WTC11 (cell line): ENCODE results near the gene IMPDH2.

Source experiments
- CREM ChIP-seq: sonication (generic); formaldehyde crosslinking; IDR thresholded peaks from 2 replicates; pipeline ENCODE4 v1.8.1; 2022; ENCODE audit warnings: mild to moderate bottlenecking, missing genetic modification reagents, moderate library complexity
- TF ChIP-seq, protein P1 (sequence below): sonication (generic); formaldehyde crosslinking; IDR thresholded peaks from 2 replicates; pipeline ENCODE4 v1.8.0; 2022; ENCODE audit warnings: mild to moderate bottlenecking, missing genetic modification reagents
- TF ChIP-seq, protein P2 (sequence below): fragments of 200-600 bp; IDR thresholded peaks from 2 replicates; pipeline ENCODE4 v1.8.0; 2022; ENCODE audit warnings: antibody characterized with exemption
- TF ChIP-seq, protein P3 (sequence below): sonication (generic); formaldehyde crosslinking; IDR thresholded peaks from 2 replicates; pipeline ENCODE4 v1.8.0; 2022; ENCODE audit warnings: mild to moderate bottlenecking, missing genetic modification reagents
- TF ChIP-seq, protein P4 (sequence below): sonication (generic); formaldehyde crosslinking; IDR thresholded peaks from 2 replicates; pipeline ENCODE4 v1.8.0; 2023; ENCODE audit warnings: missing genetic modification reagents
- TF ChIP-seq, protein P5 (sequence below): sonication (generic); formaldehyde crosslinking; conservative IDR thresholded peaks from 2 replicates; pipeline ENCODE4 v1.8.1; 2022; ENCODE audit warnings: mild to moderate bottlenecking, missing genetic modification reagents

DNA sequence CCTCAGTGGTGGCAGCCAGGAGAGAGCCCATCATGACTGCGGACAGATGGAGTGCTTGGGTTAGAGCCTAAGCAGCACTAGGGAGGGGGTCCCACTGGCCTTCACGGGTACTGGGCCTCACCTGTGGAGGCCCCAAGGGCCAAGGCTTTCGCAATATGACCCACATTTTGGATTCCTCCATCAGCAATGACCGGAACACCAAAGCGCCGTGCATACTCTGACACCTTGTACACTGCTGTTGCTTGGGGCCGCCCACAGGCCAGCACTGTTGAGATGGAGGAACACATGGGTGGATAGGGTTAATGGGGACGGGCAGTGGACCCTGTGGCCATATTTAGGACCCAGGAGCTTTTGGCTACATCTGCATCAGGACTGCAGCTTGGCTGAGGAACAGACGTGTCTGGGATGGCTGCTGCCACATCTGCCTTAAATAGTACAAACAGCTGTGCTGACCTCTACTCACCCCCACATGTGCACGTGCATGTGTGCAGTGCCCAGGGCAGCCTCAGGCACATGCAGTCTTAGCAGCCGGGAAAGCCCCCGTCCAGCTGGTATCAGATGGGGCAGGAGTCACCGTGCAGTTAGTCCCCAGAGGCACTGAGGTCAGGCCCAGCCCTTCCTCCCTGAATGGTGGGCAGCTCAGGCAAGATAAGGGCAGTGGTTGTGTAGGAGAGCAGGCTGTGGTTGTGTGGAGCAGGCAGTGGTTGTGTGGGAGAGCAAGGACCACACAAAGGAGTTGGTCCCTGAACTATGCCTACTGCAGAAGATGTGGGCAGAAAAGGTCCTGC lies 4.0 kb downstream of the IMPDH2 start:
- TF ChIP-seq, protein P1, sequence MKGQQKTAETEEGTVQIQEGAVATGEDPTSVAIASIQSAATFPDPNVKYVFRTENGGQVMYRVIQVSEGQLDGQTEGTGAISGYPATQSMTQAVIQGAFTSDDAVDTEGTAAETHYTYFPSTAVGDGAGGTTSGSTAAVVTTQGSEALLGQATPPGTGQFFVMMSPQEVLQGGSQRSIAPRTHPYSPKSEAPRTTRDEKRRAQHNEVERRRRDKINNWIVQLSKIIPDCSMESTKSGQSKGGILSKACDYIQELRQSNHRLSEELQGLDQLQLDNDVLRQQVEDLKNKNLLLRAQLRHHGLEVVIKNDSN (CRISPR knock-in tag), result no peak
- TF ChIP-seq, protein P2, sequence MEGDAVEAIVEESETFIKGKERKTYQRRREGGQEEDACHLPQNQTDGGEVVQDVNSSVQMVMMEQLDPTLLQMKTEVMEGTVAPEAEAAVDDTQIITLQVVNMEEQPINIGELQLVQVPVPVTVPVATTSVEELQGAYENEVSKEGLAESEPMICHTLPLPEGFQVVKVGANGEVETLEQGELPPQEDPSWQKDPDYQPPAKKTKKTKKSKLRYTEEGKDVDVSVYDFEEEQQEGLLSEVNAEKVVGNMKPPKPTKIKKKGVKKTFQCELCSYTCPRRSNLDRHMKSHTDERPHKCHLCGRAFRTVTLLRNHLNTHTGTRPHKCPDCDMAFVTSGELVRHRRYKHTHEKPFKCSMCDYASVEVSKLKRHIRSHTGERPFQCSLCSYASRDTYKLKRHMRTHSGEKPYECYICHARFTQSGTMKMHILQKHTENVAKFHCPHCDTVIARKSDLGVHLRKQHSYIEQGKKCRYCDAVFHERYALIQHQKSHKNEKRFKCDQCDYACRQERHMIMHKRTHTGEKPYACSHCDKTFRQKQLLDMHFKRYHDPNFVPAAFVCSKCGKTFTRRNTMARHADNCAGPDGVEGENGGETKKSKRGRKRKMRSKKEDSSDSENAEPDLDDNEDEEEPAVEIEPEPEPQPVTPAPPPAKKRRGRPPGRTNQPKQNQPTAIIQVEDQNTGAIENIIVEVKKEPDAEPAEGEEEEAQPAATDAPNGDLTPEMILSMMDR, result no peak
- TF ChIP-seq, protein P3, sequence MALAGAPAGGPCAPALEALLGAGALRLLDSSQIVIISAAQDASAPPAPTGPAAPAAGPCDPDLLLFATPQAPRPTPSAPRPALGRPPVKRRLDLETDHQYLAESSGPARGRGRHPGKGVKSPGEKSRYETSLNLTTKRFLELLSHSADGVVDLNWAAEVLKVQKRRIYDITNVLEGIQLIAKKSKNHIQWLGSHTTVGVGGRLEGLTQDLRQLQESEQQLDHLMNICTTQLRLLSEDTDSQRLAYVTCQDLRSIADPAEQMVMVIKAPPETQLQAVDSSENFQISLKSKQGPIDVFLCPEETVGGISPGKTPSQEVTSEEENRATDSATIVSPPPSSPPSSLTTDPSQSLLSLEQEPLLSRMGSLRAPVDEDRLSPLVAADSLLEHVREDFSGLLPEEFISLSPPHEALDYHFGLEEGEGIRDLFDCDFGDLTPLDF (CRISPR knock-in tag), result no peak
- TF ChIP-seq, protein P4, sequence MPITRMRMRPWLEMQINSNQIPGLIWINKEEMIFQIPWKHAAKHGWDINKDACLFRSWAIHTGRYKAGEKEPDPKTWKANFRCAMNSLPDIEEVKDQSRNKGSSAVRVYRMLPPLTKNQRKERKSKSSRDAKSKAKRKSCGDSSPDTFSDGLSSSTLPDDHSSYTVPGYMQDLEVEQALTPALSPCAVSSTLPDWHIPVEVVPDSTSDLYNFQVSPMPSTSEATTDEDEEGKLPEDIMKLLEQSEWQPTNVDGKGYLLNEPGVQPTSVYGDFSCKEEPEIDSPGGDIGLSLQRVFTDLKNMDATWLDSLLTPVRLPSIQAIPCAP, result no peak
- no peak for TF ChIP-seq CREM (CRISPR knock-in tag)
- TF ChIP-seq, protein P5, sequence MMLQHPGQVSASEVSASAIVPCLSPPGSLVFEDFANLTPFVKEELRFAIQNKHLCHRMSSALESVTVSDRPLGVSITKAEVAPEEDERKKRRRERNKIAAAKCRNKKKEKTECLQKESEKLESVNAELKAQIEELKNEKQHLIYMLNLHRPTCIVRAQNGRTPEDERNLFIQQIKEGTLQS, result no peak
